Epidermal melanocyte (primary cell): ENCODE measurements around the gene TTN.

Experiments used
- DNase-seq: peaks from one replicate; pipeline ENCODE4 v3.0.0; 2011; ENCODE audit warnings: low spot score; ENCODE audit not compliant: insufficient read length

The TTN gene

DNA sequence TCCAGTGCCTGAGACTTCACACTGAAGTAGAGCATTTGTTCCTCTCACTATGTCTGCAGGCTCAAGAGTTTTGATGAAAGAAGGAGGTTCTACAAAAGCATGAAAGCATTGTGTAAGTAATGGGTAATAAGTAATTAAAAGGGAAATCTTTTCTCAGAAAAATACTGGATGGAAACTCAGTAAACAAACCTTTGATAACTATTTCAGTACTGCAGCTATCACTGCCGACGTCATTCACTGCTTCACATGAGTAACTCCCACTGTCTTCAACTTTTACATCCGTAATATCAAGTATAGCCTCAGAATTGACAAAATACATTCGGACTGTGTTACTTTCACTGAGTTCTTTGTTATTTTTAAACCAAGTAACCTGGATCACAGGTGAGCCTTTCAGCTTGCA, 72.7 kb downstream of the TTN start:
- DNase-seq = no peak

DNA sequence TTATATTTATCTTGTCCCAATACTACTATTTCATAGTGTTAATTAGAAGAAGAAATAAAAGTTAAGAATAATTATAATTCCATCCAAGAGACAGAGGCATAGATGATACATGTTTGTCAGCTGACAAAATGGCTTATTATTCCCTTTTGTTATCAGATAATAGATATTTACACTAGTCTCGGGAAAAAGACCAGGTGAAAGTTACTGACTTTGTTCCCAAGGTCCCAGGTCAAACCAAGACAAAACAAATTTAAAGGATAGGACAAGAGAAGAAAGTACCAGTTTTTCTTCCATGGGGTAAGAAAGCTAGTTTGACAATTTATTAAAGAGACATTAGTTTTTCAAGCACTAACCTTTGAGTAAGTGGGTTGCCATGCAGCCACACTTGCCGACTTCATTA, 73.2 kb downstream of the TTN start:
- no peak for DNase-seq

- DNase-seq = no peak
These were observed 74.3 kb downstream of the TTN start for GRCh38 chr2:178732913-178733312.

GRCh38 chr2:178731300-178731699, 75.9 kb downstream of the TTN start:
- no peak for DNase-seq

DNA sequence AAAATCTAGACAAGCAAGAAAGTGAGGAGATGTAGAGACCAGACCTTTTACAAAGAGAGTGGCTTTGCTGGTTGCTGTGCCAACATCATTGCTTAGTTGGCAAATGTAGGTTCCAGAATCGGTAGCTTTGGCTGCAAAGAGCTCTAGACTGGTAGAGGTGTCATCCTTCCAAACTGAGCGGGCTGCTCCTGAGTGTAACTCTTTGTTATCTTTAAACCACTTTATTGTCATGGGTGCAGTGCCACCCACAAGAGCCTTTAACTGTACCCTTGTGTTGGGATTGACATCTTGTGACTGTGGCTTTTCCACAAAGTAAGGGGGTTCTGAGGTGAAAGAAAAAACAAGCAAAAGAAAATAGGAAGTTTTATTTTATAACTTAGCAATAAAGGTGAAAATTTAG, 77.2 kb downstream of the TTN start:
- no peak for DNase-seq

DNA sequence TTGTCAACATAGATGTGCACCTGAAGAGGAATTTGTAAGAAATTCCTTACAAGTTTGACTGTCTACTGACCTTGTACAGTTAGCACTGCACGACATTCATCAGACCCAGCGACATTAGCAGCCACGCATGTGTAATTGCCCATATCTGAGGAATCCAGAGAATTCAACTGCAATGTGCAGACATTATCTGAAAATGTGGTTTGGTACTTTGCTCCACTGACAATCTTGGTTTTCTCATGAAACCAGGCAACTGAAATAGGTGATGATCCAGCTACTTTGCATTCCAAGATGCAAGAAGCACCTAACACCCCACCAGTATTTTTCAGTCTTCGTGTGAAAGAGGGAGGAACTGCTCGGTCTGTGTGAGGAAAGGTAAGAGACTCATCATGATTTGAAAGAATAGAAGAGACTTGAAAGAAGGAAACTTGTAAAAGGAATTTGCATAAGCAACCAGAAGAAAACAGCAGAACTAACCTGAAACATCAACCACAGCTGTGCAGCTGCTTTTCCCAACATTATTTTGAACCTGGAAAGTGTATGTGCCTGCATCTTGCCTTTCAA, 83.4 kb downstream of the TTN start:
- DNase-seq = no peak

DNA sequence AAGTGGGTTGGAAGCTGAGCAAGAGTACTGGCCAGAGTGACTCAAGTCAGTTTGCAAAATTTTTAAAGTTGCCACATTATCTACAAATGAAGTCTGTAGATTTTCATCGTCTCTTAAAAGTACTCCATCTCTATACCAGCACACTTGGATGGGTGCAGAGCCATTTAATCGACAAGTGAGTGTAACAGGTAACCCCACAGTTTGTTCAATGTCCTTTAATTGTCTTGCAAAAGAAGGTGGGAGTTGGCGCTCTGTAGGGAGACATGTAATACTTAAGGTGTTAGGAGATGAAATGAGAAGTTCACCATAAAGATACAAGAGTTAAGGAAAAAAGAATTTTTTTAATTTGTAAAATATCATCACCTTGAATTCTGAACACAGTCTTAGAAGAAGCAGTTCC, 84.9 kb downstream of the TTN start:
- DNase-seq = no peak

DNA sequence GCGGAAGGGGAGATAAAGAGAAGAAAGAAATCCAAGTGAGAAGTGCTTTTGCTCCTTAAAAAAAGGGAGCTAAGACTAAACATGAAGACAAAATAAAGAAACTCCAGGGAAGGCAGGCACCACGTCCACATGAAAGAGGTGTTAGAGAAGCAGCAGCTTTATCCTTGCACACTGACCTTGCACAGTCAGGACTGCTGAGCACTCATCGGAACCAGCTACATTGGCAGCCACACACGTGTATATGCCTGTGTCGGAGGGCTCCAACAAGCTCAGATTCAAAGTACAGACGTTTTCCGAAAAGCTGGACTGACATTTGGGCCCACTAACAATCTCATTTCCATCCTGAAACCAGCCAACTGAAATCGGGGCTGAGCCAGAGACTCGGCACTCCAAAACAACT, 88.2 kb downstream of the TTN start:
- no peak for DNase-seq

DNA sequence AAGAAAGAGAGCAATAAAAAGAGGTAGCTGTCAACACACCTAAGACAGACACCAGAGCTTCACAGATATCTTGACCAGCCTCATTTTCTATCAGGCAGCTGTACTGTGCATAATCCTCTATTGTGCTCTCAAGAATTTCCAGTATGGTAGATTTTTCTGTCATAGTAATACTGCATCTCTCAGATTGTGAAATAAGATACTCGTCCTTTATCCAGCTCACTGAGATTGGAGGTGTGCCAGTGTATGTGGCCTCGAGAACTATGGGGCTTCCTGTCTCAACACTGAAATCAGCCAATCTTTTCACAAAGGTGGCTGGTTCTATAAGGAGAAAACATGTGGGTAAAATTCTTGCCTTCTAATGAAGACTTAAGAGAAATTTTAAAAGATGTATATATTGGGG, 88.9 kb downstream of the TTN start:
- no peak for DNase-seq

DNA sequence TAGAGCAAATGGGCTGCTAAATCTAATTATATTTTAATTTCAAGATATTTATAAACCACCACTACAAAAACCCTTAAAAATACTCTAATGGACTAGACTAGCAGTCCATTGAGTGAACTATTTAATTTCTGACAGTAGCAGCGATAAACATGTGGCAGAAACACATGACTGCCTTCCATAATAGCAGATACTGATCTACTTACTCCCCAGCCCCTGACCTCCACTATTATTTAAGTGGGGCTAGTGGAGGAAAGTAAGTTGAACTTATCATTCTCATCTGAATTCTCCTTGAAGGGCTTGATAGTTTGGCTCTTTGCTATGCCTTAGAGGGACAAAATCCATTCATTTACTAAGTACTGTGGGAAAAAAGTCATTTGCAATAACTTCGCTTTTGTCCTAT, 90.8 kb downstream of the TTN start:
- DNase-seq = no peak

- no peak for DNase-seq
These were observed 91.9 kb downstream of the TTN start for GRCh38 chr2:178715366-178715765.

- DNase-seq = no peak
These were observed 99.7 kb downstream of the TTN start for GRCh38 chr2:178707476-178707875.

DNA sequence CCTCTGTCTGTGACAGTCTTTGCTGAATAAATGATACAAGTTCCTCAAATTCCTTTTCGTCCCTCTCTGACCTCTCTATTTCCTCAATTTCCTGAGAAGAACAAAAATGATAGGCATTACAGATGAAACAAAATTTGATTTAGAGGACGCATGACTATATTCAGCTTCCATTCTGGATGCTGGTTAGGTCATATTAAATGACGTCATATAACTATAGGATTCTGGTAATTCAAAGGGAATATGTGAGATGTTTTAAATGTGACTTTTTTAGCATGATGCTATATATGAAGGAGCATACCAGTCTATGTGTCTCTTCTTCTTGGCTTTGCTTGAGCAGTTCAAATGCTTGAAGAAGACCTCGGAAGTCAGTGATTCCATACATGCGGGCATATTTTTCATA, 102.3 kb downstream of the TTN start:
- no peak for DNase-seq

DNA sequence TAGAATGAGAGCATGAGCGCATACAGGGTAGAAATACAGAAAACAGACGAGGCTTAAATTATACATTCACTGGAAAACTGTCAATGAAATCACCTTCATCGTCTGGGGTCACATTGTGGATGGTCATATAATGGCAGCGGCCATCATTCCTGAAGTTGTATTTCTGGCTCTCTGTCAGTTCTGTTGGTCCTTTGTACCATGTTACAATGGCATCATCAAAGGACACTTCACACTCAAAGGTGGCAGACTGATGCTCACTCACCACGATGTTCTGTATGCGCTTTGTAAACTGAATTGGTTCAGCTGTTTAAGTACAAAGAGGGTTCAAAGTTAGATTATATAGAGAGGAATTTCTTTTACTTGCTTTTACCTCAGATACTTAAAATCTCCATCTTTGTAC, 104.9 kb downstream of the TTN start:
- DNase-seq = no peak

GRCh38 chr2:178700922-178701342, 106.3 kb downstream of the TTN start:
- no peak for DNase-seq

GRCh38 chr2:178700136-178700535, 107.1 kb downstream of the TTN start:
- no peak for DNase-seq

DNA sequence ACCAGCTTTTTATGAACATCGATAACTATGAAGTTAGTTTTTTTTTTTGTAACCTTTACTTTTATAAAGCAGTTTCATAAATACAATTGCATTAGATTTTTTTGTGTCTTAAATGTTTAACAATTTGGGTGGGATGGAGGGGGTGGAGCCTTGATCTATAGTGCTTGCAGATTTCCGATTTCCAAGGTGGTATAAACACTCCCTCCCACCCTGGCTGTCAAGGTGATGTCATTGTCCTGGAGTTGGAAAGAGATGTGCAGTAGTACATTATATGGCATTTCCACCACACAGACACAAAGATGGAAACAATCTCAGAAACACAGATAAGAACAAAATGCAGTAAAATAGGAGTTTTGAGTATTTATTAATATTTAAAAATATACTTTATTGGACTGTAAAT, 114.4 kb downstream of the TTN start:
- DNase-seq = no peak

- DNase-seq = no peak
These were observed 117.4 kb downstream of the TTN start for GRCh38 chr2:178689808-178690207.

GRCh38 chr2:178683877-178684276, 123.3 kb downstream of the TTN start:
- DNase-seq = no peak

DNA sequence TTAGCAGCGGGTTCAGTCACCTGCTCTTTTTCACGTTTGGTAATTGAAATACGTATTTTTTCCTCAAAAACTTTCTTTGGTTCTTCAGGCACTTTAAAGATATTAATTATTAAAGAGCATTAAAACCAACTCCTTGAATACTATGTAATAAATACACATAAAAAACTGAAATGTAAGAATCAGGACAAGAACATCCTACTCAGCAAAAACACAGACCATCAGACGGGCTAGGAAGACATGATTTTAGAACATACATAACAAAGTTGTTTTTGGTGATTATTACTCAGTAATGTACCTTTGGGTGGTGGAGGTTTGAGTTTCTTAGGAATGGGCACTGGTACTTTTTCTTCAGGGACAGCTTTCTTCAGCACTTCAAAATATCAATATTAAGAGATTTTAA, 126.1 kb downstream of the TTN start:
- DNase-seq = no peak

- no peak for DNase-seq
These were observed 127.3 kb downstream of the TTN start for GRCh38 chr2:178679891-178680290.

DNA sequence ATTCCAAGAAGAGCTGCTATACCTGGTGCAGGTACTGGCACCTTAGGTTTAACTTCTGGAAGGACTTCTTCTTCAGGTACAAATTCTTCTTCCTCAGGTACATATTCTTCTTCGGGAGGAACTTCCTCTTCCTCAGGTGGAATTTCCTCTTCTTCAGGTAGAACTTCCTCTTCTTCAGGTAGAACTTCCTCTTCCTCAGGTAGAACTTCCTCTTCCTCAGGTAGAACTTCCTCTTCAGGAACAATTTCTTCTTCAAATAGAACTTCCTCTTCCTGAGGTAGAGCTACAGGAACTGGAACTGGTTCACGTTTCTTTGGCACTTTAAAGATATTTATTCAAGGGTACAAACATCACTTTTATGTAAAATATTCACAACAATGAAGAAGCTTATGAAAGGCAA, 129.6 kb downstream of the TTN start:
- DNase-seq = no peak

- DNase-seq = no peak
These were observed 131.2 kb downstream of the TTN start for GRCh38 chr2:178676046-178676445.

GRCh38 chr2:178674122-178674521, 133.1 kb downstream of the TTN start:
- DNase-seq = no peak
